Measurements from ENCODE around the gene TMEM132D. TPM values are rescaled to one million over a fixed set of nuclear protein-coding genes. Genes with fewer than 3 reads are reported as not detected.

TMEM132D gene
- total and polyA plus RNA-seq, 3 donors from 2014 or later: 0.44 to 0.50 (median 0.47) TPM

DNA sequence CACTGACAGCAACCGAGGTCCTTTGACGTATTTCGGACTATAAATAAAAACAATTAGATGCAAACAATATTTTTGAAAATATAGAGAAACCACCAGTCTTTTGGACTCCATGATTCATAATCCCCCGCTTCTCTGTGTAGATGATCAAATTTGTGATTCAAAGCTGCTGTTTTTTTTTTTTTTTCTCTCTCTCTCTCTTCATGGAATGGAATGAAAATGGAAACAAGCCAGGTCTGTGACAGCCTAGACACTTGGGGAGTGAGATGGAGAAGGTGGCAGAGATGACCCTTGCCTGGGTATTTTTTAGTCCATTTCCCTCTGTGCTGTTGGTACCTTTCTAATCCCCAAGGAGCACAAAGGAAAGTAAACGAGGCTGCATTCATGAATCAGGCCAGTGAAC is 802.0 kb downstream of the TMEM132D start:
- Histone ChIP-seq H3K27ac (no peak overlapping the region), H3K27me3 (no peaks in the 10 kb centered on the region), H3K4me1 (no peaks in the 10 kb centered on the region), H3K9me3 (no peaks in the 10 kb centered on the region), H3K36me3 (ENCODE audit: low read depth, missing control alignments) (no peaks in the 10 kb centered on the region), H3K4me3 (no peak overlapping the region)
- DNase-seq: no peak
- intact Hi-C loops (cut with DNase I; ENCODE audit: low total_unique reads): no loop called here
- TF ChIP-seq, protein P1, sequence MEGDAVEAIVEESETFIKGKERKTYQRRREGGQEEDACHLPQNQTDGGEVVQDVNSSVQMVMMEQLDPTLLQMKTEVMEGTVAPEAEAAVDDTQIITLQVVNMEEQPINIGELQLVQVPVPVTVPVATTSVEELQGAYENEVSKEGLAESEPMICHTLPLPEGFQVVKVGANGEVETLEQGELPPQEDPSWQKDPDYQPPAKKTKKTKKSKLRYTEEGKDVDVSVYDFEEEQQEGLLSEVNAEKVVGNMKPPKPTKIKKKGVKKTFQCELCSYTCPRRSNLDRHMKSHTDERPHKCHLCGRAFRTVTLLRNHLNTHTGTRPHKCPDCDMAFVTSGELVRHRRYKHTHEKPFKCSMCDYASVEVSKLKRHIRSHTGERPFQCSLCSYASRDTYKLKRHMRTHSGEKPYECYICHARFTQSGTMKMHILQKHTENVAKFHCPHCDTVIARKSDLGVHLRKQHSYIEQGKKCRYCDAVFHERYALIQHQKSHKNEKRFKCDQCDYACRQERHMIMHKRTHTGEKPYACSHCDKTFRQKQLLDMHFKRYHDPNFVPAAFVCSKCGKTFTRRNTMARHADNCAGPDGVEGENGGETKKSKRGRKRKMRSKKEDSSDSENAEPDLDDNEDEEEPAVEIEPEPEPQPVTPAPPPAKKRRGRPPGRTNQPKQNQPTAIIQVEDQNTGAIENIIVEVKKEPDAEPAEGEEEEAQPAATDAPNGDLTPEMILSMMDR (IDR thresholded peaks at IDR 0.05): no peak
- TF ChIP-seq POLR2A (IDR thresholded peaks at IDR 0.05): no peak
- 76 to 80% methylated on average over 5 of the region's 5 CpGs for WGBS, 2 donors

DNA sequence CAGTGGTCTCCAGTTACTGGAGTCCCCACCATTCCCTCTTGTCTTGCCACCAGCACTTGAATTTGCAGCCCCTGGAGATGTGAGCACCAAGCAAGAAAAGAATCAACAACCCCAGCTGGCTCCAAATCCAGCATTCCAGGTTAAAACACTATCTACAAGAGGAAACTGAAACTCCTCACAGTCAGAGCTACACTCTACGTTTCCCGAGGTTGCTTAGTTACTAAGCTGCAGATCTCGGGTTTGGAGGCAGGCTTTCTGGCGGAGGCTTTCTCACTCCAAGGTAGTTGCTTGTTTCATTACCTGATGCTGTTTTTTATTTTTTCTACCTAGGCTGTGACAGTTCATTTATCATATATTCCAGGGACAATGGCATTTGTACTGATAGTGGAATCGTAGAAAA is 802.4 kb downstream of the TMEM132D start:
- Histone ChIP-seq H3K9me3 (no peaks in the 10 kb centered on the region), H3K27me3 (no peaks in the 10 kb centered on the region), H3K4me1 (no peaks in the 10 kb centered on the region), H3K36me3 (ENCODE audit: low read depth, missing control alignments) (no peaks in the 10 kb centered on the region), H3K4me3 (no peak overlapping the region), H3K27ac (no peak overlapping the region)
- DNase-seq: no peak
- intact Hi-C loops (cut with DNase I; ENCODE audit: low total_unique reads): no loop called here
- TF ChIP-seq, protein P1 (IDR thresholded peaks at IDR 0.05): no peak
- TF ChIP-seq POLR2A (IDR thresholded peaks at IDR 0.05): no peak
- WGBS, 2 donors: 64 to 73% methylated on average over 5 of the region's 5 CpGs

DNA sequence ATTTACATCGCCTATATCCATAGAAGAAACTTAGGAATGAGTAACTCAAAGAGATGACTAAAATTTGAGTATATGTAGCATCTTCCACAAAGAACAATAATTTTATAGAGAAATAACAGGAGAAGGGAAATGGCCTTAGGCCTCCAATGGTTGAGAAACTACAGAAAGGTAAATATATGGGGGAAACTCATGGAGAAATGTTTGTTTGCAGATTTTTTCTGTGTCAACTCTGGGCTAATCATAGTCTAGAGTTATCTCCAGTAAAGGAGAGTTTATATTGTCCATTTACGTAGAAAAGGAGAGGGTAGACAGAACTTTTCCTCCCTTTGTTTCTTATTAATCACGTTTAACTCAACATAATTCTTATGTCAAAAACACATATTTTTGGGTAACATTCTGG is 806.4 kb downstream of the TMEM132D start:
- Histone ChIP-seq H3K36me3 (ENCODE audit: low read depth, missing control alignments) (no peaks in the 10 kb centered on the region), H3K27ac (no peak overlapping the region), H3K4me1 (no peaks in the 10 kb centered on the region), H3K27me3 (no peaks in the 10 kb centered on the region), H3K9me3 (no peaks in the 10 kb centered on the region), H3K4me3 (no peak overlapping the region)
- DNase-seq: no peak
- 85 to 91% methylated on average over 3 of the region's 3 CpGs for WGBS, 2 donors
- intact Hi-C loops (cut with DNase I; ENCODE audit: low total_unique reads): no loop called here
- no peak for TF ChIP-seq POLR2A (IDR thresholded peaks at IDR 0.05)
- TF ChIP-seq, protein P1 (IDR thresholded peaks at IDR 0.05): no peak

DNA sequence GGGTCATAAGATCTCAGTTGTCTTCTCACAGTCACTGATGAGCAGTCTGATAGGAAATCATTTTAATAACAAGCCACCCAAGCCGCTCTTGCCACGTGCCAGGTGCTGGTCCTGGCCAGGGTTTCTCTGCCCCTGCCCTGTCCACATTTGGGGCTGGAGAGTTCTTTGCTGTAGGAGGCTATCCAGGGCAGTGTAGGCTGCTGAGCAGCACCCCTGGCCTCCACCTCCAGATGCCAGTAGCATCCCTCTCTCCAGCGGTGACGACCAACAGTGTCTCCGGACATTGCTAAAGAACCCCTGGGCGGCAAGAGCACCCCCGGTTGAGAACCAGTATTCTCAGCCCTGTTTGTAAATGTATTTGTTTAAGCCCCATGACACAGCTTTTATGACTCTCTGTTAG is 806.9 kb downstream of the TMEM132D start:
- no peak for DNase-seq
- Histone ChIP-seq H3K4me3 (no peak overlapping the region), H3K36me3 (ENCODE audit: low read depth, missing control alignments) (no peaks in the 10 kb centered on the region), H3K4me1 (no peaks in the 10 kb centered on the region), H3K27ac (no peak overlapping the region), H3K9me3 (no peaks in the 10 kb centered on the region), H3K27me3 (no peaks in the 10 kb centered on the region)
- TF ChIP-seq, protein P1 (IDR thresholded peaks at IDR 0.05): no peak
- no peak for TF ChIP-seq POLR2A (IDR thresholded peaks at IDR 0.05)
- 90 to 97% methylated on average over 7 of the region's 7 CpGs for WGBS, 2 donors
- intact Hi-C loops (cut with DNase I; ENCODE audit: low total_unique reads): no loop called here

DNA sequence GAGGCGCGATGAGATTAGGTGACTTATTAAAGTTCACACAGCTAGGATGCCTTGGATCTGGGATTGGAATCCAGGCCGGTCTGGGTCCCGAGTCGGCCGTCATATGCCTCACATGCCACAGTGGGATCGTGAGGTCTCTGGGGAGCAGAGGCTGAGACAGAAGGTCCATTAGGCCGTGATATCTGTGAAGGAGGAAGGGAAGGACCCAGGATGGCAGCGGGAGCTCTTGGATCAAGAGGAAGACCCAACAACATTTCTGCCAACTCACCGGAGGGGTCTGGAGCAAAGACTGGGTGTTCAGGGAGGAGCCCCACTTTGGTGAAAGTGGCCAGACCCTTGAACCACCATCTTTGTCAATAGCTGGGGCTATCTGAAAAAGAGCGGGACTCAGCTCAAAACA is 807.6 kb downstream of the TMEM132D start:
- Histone ChIP-seq H3K9me3 (no peaks in the 10 kb centered on the region), H3K36me3 (ENCODE audit: low read depth, missing control alignments) (no peaks in the 10 kb centered on the region), H3K4me1 (no peaks in the 10 kb centered on the region), H3K27me3 (no peaks in the 10 kb centered on the region), H3K4me3 (no peak overlapping the region), H3K27ac (no peak overlapping the region)
- DNase-seq: no peak
- WGBS, 2 donors: 89 to 91% methylated on average over 11 of the region's 11 CpGs
- intact Hi-C loops (cut with DNase I; ENCODE audit: low total_unique reads): no loop called here
- TF ChIP-seq POLR2A (IDR thresholded peaks at IDR 0.05): no peak
- TF ChIP-seq, protein P1 (IDR thresholded peaks at IDR 0.05): no peak
